KBM-7 (cell line): ENCODE results near the gene NBL1.

ENCODE experiments used
- DNase-seq: peaks from one replicate; pipeline ENCODE4 v3.0.0-alpha.2; 2015
- in situ Hi-C: fragments of 300-500 bp; cut with MboI; formaldehyde crosslinking; loops from 2 replicates; pipeline ENCODE4 v1.14.3; 2020; ENCODE audit warnings: low sequenced_read_pairs, low pct_unique_long_range_greater_than_20kb, mixed read lengths

The NBL1 gene

DNA sequence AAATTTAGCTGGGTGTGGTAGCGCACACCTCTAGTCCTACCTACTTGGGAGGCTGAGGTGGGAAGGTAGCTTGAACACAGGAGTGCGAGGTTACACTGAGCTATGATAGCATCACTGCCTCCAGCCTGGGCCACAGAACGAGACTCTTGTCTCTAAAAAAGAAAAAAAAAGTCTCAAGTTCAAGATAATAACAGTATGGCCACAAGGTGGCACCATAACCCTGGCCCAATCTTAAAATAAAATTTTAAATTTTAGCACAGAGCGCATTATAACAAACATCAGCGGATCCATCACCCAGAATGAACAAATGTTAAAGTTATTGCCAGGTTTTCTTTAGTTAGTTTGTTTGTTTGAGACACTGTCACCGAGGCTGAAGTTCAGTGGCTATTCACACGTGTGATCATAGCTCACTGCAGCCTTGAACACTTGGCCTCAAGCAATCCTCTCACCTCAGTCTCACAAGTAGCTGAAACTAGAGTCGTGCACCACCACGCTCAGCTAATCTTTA, 17.7 kb downstream of the NBL1 start:
- in situ Hi-C loops = no loop called here
- DNase-seq = peak; percentile 73

DNA sequence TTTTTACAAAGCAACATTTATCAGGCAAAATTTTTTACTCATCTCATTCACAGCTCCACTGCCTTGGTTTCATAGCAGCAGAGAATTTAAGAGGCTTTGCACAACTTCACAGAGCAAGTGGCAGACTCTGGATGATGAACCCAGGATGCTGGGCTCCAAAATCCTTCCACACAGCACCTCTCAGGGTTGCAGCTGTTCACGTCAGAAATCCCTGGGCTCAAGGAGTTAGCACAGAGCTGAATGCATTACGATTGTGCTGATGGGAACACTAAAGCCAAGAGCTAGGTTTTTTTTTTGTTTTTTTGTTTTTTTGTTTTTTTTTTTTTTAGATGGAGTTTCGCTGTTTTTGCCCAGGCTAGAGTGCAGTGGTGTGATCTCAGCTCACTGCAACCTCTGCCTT, 18.2 kb downstream of the NBL1 start:
- in situ Hi-C loops = no loop called here
- DNase-seq = no peak

DNA sequence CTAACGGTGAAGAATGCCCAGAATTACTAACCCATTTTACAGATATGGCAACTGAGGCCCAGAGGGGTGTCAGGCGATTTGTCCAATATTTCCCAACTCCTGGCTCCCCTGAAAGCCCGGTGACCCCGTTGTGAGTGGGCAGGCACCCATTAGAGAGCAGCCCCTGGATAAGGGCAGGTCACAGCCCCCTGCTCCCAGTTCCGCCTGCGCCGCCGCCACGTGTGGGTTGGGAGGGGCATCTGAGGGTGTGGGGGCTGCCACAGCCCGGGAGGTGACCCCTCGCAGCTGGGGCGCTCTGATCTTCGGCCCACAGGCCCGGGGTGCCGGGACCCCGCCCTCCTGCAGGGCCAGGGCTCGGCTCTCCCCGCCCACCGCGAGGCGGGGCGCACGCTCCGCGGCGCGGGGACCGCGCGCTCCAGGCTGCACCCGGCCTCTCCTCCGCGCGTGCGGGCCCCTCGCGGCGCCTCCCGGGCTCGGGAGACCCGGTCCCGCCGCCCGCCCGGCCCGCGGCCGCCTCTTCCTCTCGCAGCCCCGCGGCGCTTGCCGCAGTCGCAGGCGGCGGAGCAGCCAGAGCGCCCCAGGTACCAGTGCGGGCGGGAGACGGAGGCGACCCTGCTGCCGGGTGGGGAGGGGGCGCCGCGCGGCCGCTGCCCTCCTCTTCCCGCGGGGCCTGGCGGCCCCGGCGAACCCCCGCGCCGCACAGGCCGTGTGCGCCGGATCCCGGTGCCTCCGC, 20.5 kb downstream of the NBL1 start, which contains the start of gene HTR6:
Gene HTR6, plus strand, starts transcription at position 423 of the 733 bp plus-strand sequence. CDS start 879 bp downstream, outside the sequence.
- DNase-seq = no peak

DNA sequence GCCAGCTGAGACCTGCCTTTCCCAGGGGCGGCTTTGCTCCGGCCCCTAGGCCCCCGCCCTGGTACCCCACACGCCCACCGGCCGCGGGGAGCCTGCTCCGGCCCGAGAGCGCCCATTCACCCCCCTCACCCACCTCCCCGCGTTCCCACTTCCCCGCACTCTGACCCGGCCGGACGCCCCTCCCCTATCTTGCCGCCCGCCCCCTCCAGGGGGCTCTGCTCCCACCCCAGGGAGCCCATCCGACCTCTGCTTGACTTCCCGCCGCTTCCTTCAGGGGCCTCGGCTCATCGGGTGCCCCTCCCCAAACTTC, 21.0 kb downstream of the NBL1 start:
- no peak for DNase-seq
- in situ Hi-C loops = no loop called here

More for the DNA sequence above, 20.5 kb downstream of the NBL1 start, which contains the start of gene HTR6:
- in situ Hi-C loops = no loop called here

DNA sequence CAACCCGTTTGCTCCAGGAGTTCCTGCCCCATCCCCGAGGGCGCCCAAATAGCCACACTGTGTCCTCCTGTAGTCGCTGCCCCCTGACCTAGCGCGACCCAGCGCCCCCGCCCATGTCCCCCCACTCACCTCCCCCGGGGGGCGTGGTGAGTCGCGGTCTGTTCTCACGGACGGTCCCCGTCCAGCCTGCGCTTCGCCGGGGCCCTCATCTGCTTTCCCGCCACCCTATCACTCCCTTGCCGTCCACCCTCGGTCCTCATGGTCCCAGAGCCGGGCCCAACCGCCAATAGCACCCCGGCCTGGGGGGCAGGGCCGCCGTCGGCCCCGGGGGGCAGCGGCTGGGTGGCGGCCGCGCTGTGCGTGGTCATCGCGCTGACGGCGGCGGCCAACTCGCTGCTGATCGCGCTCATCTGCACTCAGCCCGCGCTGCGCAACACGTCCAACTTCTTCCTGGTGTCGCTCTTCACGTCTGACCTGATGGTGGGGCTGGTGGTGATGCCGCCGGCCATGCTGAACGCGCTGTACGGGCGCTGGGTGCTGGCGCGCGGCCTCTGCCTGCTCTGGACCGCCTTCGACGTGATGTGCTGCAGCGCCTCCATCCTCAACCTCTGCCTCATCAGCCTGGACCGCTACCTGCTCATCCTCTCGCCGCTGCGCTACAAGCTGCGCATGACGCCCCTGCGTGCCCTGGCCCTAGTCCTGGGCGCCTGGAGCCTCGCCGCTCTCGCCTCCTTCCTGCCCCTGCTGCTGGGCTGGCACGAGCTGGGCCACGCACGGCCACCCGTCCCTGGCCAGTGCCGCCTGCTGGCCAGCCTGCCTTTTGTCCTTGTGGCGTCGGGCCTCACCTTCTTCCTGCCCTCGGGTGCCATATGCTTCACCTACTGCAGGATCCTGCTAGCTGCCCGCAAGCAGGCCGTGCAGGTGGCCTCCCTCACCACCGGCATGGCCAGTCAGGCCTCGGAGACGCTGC, 21.7 kb downstream of the NBL1 start:
- no peak for DNase-seq
- in situ Hi-C loops = no loop called here

DNA sequence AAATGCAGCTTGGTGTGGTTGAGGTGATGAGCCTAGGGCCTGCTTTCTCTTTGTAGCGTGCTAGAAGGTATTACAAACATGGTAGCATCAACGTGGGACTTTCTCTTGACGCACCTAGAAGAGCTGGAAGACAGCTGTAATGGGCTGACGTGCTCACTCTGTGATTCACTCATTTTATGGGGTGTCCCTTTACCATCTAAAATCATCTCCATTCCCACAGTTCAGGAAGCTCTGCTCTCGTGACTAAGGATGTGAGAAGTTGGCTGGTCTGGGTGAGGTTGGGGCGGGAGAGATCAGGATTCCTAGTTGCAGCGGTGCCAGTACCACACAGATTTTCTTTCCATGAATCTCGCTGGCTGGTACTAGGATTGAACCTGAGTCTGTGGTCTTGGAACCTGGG, 24.8 kb downstream of the NBL1 start:
- in situ Hi-C loops = no loop called here
- no peak for DNase-seq

DNA sequence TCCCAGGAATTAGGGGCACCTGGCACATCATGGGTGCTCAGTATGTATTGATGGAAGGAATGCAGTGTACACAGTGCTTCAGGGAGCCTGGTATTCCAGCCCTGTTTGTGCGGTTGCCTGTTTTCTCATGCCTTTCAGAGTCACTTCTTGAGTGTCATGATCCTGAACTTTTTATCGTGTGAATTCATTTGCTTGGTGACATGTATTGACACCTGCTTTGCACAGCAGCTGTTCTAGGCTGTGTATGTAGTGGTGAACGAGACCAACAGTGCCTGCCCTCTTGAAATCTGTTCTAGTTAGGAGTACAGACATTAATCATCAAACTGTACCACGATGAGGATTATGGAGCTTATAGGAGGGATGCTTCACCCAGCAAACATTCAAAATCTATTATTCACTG, 26.7 kb downstream of the NBL1 start:
- DNase-seq = no peak
- in situ Hi-C loops = no loop called here

DNA sequence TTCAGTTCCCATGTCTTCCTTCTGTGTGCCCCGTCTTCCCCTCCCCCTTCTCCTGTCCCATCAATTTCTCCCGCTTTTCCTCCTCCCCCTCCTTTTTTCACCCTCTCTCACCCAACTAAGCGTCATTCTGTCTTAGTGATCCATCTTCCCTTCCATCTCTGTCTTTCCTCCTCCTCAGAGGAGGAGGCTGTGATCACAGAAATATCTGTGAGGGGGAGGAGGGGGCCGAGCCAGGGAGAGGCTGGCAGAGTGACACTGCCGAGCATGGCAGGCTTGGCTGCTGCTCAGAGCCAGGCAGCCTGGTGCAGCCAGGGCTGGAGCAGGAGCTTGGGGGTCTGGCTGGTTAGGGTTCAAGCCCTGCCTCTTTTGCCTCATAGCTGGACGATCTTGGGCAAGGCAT, 28.1 kb downstream of the NBL1 start:
- in situ Hi-C loops = no loop called here
- no peak for DNase-seq

DNA sequence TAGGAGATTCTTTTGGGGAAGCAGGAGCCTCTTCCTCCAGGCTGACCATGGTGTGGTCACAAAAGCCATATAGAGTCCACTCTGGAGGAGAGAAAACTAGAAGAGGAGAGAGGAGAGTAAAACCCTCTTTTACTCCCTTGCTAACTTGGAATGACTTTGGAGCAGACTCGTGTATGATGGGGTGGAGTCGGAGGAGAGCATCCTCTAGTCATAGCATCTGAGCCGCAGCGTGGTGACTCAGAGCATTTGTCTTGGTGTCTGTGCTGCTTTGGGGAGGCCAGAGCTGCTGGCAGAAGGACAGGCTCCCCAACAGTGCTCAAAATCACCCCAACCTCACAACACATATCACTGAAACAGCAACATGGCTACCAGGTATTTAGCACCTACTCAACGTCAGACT, 31.7 kb downstream of the NBL1 start:
- DNase-seq = no peak
- in situ Hi-C loops = no loop called here

DNA sequence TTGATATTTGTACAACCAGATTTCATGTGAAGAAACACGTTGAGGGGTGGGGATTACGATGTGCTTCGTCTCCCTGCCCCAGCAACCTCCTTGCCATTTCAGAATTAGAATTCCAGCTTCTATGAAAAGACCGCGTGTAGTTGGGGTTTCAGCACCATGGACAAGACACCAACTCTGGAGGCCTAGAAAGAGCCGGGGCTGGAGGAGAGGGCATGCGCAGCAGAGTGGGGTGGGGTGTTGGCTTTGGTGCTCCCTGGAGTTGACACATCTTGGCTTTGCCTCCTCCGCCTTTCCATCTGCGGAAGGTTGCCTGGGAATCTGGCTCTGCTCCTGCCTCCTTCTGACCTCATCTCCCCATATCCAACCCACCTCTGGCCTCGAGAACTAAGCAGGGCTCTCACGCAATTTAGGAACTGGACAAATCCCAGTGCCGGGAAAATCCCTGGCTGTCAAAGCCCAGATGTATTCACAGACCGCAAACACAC, 32.4 kb downstream of the NBL1 start:
- in situ Hi-C loops = no loop called here
- DNase-seq = peak; percentile 50

DNA sequence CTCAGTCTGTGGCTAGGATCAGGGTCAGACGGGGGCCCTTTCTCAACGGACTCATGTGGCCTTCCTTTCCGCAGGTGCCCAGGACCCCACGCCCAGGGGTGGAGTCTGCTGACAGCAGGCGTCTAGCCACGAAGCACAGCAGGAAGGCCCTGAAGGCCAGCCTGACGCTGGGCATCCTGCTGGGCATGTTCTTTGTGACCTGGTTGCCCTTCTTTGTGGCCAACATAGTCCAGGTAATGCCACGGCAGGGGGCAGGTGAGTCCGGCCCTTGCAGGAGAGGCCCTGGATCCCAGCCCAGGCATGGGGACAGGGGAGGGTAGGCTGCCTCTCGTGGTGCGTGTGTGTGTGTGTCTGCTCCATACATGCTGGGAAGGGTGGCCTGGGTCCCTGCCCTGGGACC, 34.4 kb downstream of the NBL1 start:
- in situ Hi-C loops = no loop called here

DNA sequence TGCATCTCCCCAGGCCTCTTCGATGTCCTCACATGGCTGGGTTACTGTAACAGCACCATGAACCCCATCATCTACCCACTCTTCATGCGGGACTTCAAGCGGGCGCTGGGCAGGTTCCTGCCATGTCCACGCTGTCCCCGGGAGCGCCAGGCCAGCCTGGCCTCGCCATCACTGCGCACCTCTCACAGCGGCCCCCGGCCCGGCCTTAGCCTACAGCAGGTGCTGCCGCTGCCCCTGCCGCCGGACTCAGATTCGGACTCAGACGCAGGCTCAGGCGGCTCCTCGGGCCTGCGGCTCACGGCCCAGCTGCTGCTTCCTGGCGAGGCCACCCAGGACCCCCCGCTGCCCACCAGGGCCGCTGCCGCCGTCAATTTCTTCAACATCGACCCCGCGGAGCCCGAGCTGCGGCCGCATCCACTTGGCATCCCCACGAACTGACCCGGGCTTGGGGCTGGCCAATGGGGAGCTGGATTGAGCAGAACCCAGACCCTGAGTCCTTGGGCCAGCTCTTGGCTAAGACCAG, 34.9 kb downstream of the NBL1 start:
- in situ Hi-C loops = no loop called here
- DNase-seq = no peak

More for the DNA sequence above, 34.4 kb downstream of the NBL1 start:
- no peak for DNase-seq

DNA sequence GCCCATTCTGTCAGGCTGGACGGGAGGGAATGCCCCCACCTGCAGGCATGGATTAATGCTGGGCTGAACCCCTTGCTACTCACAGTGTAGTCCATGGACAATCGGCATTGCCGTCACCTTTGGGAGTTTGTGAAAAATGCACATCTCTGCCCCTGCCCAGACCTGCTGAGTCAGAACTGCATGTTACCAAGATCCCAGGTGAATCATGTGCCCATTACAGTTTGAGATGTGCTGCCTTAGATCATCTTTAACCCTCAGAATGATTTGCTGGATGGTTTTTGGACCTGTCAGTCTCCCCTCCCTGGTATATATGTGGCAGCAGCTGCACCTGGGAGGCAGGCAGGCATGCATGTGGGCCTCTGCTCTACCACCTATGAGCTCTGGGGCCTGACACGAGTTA, 35.6 kb downstream of the NBL1 start:
- no peak for DNase-seq
- in situ Hi-C loops = no loop called here

DNA sequence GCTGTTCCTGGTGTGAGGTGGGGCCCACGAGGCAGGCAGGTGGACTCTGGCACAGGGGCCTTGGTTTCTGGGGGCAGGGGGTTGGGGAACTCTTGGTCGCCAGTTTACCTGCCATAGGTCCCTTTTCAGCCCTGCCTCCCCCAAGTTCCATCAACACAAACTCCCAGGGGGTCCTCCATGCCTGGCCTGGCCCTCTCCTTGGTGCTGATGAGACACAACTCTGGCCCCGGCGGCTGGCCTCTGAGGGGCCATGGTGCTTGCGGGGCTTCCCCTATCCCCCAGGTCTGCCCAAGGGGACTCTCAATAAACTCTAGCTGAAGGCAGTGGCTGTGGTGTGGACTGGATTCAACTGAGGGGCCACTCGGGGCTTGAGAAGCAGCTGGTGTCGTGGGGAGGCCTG, 36.5 kb downstream of the NBL1 start:
- in situ Hi-C loops = no loop called here
- no peak for DNase-seq

DNA sequence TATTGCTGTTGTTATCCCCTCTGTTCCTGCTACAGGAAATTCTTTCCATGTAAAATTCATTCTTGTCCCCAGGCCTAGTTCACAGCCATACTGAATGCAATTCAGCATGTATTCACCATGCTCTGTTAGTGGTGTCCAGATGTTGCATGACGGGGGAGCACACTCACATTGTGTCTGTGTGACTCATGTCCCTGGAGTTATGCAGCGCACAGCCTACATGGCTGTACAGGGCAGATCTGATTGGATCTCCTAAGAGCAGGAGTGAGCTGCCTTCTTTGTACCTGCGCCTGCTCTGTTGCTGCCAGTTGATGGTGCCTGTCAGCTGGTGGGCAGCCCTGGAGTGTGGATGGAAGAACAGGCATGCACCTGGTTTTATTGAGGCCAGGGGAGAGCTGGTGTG, 38.1 kb downstream of the NBL1 start:
- in situ Hi-C loops = no loop called here
- no peak for DNase-seq

DNA sequence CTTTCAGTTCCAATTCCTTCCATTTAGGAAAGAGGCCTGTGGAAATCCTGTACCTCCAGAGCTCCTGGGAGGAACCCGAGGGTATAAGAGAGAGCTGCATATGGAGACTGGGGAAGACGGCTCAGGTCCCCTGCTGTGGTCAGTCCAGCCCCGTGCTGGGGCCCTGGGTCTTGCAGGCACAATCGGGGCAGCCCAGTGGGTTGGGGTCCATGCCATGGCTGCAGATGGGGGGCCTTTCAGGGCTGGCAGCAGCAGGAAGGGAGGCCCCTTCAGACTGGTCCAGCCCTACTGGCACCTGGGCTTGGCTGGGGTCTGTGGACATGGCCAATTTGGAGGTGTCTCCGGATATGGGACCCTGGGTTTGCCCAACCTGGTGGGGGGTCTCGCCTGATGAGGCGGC, 38.8 kb downstream of the NBL1 start:
- no peak for DNase-seq
- in situ Hi-C loops = no loop called here

DNA sequence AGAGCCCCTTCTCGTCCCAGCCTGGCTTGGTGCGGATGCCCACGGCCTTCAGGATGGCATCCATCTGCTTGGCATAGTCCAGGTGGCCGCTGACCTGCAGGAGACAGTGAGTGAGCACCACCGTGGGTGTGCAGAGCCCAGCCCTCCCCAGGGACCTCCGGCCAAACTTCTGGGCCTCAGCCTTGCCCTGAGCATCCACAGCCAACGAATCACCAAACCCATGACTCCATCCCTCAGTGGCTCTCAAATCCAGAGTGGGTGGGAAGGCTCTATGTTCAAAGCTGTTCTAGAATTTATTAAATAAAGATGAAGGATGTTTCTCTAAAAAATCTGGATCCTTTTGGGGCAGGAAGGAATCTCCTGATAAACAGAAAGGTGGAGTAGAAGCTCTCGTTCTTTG, 39.2 kb downstream of the NBL1 start:
- in situ Hi-C loops = no loop called here
- DNase-seq = no peak

DNA sequence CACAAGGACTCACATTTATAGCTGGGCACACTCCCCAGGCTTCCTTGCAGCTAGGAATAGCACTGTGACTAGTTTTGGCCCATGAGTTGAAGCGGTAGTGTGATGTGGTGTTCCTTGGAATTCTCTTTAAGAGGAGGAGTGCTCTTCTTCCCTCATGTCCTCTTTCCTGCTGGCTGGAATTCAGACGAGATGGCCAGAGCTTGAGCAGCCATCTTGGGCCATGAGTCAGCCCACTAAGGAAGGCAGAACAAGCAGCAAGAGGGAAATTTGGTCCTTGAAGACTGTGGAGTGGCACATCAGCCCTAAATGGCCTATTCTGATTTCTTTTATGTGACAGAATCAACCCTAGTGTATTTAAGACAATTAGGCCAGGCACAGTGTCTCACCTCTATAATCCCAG, 40.6 kb downstream of the NBL1 start:
- DNase-seq = no peak
- in situ Hi-C loops = no loop called here

DNA sequence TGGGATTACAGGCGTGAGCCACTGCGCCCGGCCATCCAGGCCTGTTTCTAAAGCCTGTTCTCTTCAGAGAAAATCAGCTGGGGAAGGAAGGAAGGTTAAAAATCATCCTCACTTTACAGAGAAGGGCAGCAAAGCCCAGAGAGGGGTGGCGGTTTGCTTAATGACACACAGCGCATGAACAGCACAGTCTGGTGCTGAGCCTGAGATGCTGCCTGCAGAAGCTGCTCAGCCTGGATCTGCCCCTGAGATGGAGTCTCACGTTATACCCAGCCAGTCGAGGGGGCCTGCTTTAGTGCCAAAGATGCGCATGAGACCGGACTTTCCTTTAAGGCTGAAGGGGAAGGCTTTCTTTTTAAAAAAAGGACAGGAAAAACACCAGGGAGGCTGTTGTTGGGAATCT, 41.9 kb downstream of the NBL1 start:
- in situ Hi-C loops = no loop called here
- DNase-seq = no peak

DNA sequence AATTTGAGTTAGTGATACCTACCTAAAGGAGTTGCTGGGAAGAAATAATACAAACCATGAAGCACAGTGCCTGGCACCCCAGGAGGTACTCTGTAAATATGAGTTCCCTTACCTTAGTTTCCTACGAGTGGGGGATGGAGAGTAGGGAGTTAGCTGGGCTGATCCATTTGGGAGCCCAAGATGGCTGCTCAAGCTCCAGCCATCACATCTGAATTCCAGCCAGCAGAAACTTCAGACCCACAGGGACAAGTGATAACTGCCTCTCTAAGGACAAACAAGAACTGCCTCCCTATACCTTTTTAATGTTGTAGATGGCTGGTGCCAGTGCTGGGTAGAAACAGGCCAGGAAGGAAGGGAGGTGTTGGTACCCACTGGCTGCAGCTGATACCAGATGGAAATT, 43.3 kb downstream of the NBL1 start:
- in situ Hi-C loops = no loop called here
- DNase-seq = no peak
